GM19324 (cell line): Measurements from ENCODE around the gene EEF2.

Experiments
- ATAC-seq: cut with Tn5 transposase; IDR thresholded peaks from one replicate; pipeline ENCODE4 v1.9.1; 2021; ENCODE audit warnings: mild to moderate bottlenecking, moderate library complexity; ENCODE audit not compliant: unreplicated experiment, low FRiP score

The EEF2 gene

DNA sequence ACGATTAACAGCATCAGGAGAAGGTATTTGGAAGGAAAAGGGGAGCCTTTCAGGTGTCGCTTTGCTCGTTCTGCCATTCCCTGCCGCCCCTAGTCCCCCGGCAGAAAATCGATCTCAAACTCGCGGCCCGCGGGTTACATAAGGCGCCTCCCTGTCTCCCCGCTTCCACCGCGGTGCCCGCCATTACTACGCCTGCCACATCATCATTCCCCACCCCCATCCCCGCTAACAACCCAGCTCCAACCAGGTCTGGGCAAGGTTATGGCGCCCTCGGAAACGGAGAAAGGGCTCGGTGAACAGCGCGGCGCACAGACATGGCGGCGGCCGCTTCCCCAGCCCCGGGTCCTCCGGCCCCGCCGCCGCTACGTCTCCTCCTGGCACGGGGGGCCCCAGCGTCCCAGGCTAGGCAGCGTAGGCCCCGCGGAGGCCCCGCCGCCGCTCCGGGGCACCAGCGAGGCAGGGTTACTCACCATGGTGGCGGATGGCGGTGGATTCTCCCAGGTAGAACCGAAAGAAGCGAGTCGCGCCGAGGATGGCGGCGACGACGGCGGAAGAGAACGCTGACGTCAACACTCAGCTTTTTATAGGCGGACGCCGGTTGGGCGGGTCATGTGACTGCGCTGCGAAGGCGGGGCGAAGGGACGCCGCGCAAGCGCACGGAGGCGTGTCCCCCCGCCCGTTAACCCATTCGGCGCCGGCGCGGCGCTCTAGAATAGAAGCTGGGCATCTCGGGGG lies at the start of gene EEF2:
EEF2 (minus strand) TSS at position 556 of the 735 bp plus-strand sequence; CDS start at position 473, 83 bp downstream.
- peak; percentile 70 for ATAC-seq

DNA sequence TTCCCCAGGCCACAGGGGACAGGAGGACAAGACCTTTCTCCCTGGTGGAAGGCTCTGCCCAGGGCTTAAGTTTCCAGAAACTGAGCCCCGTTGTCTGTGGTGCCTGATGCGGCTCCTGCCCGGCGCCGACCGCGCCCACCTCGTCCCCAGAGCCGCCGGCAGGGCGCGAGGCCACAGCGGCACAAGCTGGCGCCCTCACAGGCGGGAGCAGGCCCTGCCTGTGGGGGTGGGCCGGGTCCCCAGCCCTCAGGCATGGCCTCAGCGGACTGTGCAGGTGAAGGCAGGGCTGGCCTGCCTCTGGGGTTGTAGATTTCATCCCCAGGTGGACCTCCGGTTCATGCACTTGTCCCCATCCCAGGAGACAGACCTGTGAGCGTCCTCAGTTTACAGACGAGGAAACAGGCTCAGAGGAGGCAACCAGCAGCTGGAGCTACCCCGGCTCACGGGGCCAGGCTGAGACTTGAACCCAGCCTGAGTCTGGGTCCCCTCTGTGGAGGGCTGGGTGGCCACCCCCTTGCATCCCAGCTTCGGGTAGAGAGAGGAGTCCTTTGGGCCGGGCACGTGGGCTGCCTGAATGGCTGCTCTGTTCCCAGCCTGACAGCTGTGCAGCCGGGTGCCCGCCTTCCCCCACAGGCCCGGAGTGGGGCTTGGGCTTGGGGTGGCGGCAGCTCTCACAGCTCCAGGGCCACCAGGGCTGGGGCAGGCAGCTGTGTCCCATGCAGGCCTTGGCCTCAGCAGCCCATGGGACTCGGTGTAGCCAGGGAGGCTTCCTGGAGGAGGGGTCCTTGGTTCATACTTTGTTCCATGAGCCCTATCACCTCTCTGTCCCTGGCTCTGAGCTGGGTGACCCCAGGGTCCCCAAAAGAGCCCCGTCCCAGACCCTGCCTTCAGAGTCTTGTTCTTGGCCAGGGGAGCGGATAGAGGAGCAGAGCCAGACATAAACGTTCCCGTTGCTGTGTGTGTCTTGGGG lies 49.1 kb upstream of the EEF2 start:
- no peak for ATAC-seq

GRCh38 chr19:4033028-4033956 lies 48.0 kb upstream of the EEF2 start:
- ATAC-seq, result no peak

- ATAC-seq, result no peak
Observed at GRCh38 chr19:4032436-4032835, 47.2 kb upstream of the EEF2 start.

- ATAC-seq, result no peak
Observed at GRCh38 chr19:4031420-4031819, 46.2 kb upstream of the EEF2 start.

- ATAC-seq, result no peak
Observed at GRCh38 chr19:4030981-4031380, 45.7 kb upstream of the EEF2 start.

DNA sequence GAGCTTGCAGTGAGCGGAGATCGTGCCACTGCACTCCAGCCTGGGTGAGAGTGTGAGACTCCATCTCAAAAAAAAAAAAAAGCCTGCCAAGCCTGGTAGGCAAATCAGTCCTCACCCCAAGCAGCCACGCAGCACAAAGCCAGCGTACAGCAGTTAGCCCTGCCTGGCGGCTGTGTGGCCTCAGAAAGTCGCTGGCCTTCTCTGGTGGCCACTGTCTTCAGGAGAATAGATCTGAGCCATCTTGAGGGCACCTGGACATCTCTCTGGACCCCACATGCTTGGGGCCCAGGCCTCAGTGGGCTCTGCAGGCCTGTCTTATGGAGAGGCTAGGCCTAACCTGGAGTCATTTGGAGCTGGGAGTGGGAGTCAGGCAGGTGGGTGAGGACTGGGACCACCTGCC lies 45.3 kb upstream of the EEF2 start:
- no peak for ATAC-seq

DNA sequence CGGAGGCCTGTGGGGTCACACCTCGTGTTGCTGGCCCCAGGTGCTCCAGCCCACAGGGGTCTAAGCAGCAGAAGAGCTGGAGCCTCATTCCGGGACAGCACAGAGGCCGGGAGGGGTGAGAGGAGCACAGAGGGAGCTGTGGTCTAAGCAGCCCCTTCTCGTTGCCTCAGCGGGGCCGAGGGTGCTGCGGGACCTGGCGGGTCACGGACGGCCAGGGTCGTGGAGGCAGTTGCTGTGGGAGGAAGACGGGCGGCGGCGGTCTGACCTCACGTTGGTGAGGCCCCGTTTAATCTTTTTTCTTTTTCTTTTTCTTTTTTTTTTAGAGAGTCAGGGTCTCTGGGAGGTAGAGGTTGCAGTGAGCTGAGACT lies 44.0 kb upstream of the EEF2 start:
- no peak for ATAC-seq

DNA sequence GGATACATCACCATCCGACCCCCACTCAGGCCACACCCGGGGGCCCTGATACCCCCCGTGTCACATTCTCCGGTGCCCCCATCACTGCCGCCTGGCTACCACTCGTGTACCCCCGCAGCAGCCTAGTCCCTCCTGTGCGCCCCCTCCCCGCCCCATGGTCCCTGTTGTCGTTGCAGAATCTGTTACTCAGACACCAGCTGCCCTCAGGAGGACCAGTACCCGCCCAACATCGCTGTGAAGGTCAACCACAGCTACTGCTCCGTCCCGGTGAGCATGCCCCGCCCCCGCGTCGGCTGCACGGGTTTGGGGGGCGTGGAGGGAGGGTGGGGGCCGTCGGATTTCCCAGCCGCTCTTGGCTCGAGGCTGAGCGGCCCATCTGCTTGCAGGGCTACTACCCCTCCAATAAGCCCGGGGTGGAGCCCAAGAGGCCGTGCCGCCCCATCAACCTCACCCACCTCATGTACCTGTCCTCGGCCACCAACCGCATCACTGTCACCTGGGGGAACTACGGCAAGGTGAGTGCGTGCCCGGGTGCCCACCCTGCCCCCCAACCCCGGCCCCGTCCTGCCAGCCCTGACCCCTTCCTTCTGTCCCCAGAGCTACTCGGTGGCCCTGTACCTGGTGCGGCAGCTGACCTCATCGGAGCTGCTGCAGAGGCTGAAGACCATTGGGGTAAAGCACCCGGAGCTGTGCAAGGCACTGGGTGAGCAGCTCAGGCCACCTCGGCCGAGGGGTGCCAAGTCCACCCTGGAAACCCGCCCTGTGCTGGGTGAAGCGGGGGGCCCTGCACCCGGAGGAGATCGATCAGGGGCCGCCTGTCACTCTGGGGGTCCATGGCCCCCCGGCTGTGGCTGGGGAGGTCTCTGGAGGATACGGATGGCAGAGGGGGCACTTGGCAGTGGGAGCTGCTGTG lies 43.3 kb upstream of the EEF2 start:
- no peak for ATAC-seq

- no peak for ATAC-seq
Observed at GRCh38 chr19:4027146-4027545, 41.9 kb upstream of the EEF2 start.

- ATAC-seq, result no peak
Observed at GRCh38 chr19:4025317-4025716, 40.1 kb upstream of the EEF2 start.

DNA sequence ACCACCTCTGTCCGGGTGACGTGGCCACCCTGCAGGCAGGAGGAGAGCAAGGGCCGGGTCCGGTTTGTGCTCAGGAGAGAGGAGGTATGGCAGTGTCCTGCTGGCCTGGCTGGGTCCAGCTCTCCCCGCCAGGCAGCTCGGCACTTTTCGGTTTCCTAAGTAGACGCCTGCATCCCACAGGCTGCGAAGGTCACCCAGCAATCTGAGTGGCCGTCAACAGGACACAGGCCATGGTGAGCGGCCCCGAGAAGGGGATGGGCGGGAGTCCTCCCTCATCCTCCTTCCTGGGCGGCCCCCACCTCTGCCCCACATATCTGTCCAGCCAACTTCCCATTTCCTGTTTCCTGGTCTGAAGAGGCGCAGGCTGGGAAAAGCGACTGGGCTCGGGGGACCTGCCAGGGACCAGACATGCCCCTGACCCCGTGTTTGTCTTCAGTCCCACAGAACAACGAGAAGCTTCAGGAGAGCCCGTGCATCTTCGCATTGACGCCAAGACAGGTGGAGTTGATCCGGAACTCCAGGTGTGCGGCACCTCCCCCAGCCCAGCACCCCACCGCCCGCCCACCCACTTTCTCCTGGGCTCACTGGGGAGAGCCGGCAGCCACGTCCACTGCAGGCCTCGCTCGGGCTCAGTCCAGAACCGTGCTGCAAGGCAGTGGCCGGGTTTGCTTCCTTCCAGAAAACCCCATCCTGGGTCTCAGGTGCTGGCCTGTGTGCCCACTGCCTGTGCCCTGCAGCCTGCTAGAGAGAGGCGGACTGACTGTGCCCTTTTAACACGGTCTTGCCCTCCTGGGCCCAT lies 38.5 kb upstream of the EEF2 start:
- ATAC-seq, result no peak

DNA sequence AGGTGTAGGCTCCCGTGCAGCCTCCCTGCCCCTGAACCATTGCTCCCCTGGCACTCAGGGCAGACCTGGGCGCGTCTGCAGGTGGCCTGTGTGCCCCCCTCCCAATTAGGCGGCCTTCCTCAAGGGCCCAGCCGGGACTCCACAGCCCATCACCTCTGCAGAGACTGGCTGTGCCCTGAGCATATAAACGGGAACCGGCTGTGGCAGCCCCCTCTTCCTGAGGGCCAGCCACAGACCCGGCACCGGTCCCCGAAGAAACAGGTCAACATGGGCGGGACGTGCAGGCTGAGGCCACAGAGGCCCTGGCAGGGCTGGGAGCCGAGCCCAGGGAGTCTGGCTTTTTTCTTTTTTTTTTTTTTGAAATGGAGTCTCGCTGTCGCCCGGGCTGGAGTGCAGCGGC lies 34.3 kb upstream of the EEF2 start:
- ATAC-seq, result no peak

DNA sequence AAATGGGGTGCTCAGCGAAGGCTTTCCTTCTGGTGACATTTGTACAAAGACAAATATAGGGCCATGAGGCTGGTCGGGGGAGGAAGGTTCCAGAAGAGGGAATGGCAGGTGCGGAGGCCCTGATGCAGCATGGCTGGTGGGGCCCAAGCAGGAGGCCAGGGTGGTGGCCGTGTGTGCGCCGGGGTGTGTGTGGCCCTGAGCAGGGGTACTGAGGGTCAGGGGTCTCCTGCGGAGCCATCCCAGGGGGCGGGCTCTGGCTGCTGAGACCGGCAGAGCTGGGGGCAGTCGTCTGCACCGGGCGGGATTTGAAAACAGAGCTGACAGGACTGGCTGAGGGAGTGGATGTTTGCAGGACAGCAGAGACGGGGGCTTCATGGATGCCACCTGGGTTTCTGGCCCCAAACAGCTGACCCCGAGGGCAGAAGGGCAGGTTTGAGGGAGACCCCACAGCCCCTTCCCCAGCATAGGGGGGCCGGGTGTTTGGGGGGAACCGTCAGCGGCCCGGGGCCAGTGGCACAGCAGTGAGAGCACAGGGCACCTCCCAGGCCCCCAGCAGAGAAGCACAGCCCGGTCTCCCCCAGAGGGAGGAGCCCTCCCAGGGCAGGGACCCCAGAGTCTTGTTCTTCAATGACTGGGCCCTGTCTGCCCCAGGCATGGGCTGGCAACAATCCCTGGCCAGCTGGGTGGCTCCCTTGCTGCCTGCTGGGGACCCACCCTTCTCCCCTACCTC lies 33.7 kb upstream of the EEF2 start:
- no peak for ATAC-seq

DNA sequence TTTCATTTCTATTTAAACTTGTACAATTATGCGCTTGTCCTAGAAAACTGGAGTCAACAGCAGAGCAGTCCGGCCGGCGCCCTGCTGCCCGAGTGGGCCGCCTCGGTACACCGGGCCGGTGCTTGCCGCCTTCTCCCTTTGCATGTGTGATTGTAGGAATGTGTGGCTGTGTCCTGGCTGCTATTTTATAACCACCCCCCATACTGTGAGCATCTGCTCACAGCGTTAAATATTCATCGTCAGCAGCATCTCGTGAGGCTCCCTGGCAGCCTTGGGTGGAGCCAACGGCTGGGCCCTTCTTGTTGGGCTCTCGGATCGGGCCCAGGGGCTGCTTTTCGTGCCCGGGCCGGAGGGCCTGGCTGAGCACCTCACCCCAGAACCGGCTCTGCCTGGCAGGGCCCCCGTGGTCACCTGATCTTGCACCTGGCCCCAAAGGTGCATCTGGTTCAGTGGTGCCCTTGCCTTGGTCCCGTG lies 32.9 kb upstream of the EEF2 start:
- ATAC-seq, result no peak

GRCh38 chr19:4016903-4017638 lies 31.8 kb upstream of the EEF2 start:
- ATAC-seq, result no peak

DNA sequence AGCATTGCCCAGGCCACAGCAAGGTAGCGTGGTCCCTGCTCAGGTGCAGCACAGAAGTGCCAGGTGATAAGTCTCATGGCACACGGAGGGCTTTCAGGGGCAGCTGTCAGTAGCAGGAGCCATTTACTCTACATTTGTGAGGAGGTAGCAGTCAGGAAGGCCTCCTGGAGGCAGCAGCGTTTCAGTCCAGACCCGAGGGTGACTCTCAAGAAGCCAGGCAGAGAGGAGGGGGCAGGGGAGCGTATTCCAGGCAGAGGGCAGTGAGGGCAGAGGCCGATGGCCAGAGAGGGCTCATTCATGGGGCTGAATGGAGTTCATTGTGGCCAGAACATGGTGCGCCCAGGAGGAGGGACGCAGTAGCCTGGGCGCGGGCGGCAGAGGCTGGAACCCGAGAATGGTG lies 31.2 kb upstream of the EEF2 start:
- ATAC-seq, result no peak
